Glutamatergic neuron (in vitro differentiated cells): Measurements from ENCODE around the gene ADGRD1. TPM values are rescaled to one million over a fixed set of nuclear protein-coding genes. Genes with fewer than 3 reads are reported as not detected.

ENCODE experiments used
- DNase-seq: peaks from one replicate; pipeline ENCODE4 v3.0.0; 2022
- H3K27ac Mint-ChIP-seq: one replicate; pipeline ENCODE4 v1.8.0; 2020; ENCODE audit warnings: mild to moderate bottlenecking, mixed read lengths, inconsistent platforms; ENCODE audit not compliant: unreplicated experiment
- H3K27me3 Mint-ChIP-seq: one replicate; pipeline ENCODE4 v1.8.0; 2020; ENCODE audit warnings: mild to moderate bottlenecking, moderate library complexity, mixed read lengths, inconsistent platforms; ENCODE audit not compliant: unreplicated experiment
- H3K36me3 Mint-ChIP-seq: one replicate; pipeline ENCODE4 v1.8.0; 2020; ENCODE audit warnings: mild to moderate bottlenecking, mixed read lengths, inconsistent platforms; ENCODE audit not compliant: unreplicated experiment
- H3K4me1 Mint-ChIP-seq: one replicate; pipeline ENCODE4 v1.8.0; 2020; ENCODE audit warnings: mild to moderate bottlenecking, low read depth, mixed read lengths, inconsistent platforms; ENCODE audit not compliant: unreplicated experiment
- H3K4me3 Mint-ChIP-seq: one replicate; pipeline ENCODE4 v1.8.0; 2020; ENCODE audit warnings: mild to moderate bottlenecking, mixed read lengths, inconsistent platforms; ENCODE audit not compliant: unreplicated experiment
- H3K9me3 Mint-ChIP-seq: one replicate; pipeline ENCODE4 v1.8.0; 2020; ENCODE audit warnings: mild to moderate bottlenecking, moderate library complexity, mixed read lengths, inconsistent platforms; ENCODE audit not compliant: unreplicated experiment
- total RNA-seq: library from RNA; stranded (reverse); fragmentation: NEBNext Ultra II Directional; extraction: Animal tissue kit (Norgen Biotek cat#: 25700); gene quantifications from one replicate; pipeline ENCODE4 v1.2.1, GENCODE V29; 2021; ENCODE audit not compliant: unreplicated experiment
- TF ChIP-seq, protein P1 (sequence below): fragments of 200-600 bp; sonication (generic); IDR thresholded peaks from one replicate; pipeline ENCODE4 v1.5.0; 2021; ENCODE audit not compliant: partially characterized antibody, unreplicated experiment

ADGRD1 gene
- total RNA-seq, 1 donor from 2014 or later, result 0.96 TPM

DNA sequence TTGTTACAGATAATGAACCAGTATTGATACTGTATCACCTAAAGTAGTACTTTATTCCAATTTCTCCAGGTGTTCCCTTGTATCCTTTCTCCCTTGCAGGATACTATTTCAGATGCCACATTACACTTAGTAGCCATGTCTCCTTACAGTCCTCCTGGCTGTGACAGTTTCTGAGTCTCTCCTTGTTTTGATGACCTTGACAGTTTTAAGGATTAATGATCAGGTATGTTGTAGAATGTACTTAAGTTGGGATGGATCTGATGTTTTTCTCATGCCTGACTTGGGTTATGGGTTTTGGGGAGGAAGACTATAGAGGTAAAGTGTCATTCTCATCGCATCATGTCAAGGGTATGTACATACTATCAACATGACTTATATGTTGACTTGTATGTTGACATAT lies 193.6 kb downstream of the ADGRD1 start:
- H3K27ac Mint-ChIP-seq, result no peak overlapping the region
- no peak overlapping the region for H3K4me3 Mint-ChIP-seq
- peaks cover 3% of the 10 kb centered on the region for H3K9me3 Mint-ChIP-seq
- peaks cover 5% of the 10 kb centered on the region for H3K36me3 Mint-ChIP-seq
- no peak for DNase-seq
- peaks cover 3% of the 10 kb centered on the region for H3K27me3 Mint-ChIP-seq
- peaks cover 14% of the 10 kb centered on the region for H3K4me1 Mint-ChIP-seq
- TF ChIP-seq, protein P1, sequence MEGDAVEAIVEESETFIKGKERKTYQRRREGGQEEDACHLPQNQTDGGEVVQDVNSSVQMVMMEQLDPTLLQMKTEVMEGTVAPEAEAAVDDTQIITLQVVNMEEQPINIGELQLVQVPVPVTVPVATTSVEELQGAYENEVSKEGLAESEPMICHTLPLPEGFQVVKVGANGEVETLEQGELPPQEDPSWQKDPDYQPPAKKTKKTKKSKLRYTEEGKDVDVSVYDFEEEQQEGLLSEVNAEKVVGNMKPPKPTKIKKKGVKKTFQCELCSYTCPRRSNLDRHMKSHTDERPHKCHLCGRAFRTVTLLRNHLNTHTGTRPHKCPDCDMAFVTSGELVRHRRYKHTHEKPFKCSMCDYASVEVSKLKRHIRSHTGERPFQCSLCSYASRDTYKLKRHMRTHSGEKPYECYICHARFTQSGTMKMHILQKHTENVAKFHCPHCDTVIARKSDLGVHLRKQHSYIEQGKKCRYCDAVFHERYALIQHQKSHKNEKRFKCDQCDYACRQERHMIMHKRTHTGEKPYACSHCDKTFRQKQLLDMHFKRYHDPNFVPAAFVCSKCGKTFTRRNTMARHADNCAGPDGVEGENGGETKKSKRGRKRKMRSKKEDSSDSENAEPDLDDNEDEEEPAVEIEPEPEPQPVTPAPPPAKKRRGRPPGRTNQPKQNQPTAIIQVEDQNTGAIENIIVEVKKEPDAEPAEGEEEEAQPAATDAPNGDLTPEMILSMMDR, result no peak

DNA sequence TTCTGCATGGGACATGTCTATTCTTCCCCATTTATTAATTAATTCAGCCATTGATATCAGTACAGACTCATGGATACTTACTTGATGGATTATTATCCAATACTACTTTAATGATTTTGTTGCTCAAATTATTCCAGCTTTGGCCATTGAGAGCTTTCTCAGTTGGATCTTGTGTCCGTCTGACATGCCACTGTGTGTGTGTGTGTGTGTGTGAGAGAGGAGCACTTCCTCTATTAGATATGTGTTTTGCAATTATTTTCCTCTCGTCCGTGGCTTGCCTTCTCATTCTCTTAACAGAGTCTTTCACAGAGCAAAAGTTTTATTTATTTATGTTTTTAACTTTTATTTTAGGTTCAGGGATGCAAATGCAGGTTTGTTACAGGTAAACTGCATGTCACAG lies 194.2 kb downstream of the ADGRD1 start:
- Mint-ChIP-seq H3K36me3 (peaks cover 5% of the 10 kb centered on the region), H3K27me3 (peaks cover 3% of the 10 kb centered on the region), H3K9me3 (peaks cover 3% of the 10 kb centered on the region), H3K27ac (no peak overlapping the region), H3K4me3 (no peak overlapping the region), H3K4me1 (peaks cover 11% of the 10 kb centered on the region)
- no peak for DNase-seq
- TF ChIP-seq, protein P1, result no peak

DNA sequence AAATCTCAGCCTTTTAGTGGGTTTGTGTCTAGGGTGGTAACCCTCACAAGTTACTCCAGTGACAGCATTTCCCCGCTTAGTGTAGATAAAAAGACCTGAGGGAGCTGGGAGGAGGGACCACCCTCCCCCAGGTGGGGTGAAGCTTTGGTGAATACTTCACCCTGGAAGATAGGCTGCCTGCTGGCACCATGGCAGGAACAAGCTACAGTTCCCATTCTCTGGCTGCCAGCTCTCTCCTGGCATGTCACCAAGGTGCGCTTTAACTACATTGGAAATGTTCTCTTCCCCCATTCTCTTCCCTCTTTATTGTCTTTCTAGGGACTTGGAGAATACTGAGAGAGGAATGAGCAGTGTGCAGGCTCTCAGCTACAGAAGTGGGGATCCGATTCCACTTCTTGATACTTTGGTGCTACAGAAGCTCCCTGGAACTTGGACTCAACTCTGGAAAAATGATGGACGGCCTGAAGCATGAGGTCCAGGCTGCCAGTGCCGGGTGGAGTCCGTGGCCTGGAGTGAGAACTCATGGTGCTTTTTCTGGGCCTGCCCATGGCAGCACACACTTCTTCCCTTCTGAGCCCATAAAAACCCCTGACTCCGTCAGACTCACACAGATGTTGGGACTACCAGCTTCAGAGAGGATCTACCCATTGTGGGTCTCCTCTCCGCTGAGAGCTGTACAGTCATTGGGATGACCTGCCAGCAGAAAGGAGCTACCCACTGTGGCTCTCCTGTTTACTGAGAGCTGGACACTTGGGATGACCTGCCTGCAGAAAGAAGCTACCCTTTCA lies 198.0 kb downstream of the ADGRD1 start:
- Mint-ChIP-seq H3K27ac (no peak overlapping the region), H3K36me3 (peaks cover 5% of the 10 kb centered on the region), H3K4me1 (no peaks in the 10 kb centered on the region), H3K9me3 (peaks cover 8% of the 10 kb centered on the region), H3K27me3 (no peaks in the 10 kb centered on the region), H3K4me3 (no peak overlapping the region)
- no peak for DNase-seq
- TF ChIP-seq, protein P1, result no peak

DNA sequence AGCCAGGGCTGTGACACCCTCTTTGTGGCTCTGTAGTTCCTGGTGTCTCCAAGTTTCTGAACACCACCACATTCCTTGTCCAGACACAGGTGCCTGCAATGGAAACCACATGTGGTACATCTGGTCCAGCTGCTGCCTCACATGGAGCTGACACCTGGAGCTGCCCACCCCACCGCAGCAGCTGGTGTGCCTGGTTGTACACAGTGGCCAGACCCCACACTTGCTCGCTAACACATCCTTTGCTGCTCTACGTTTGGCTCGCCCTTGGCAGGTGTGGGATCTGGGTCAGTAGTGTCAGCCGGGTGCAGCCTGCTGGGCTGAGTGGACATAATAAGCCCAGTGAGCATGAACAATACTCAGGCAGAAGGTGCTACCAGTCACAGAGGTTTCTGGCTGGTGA lies 198.9 kb downstream of the ADGRD1 start:
- H3K36me3 Mint-ChIP-seq, result peaks cover 5% of the 10 kb centered on the region
- no peaks in the 10 kb centered on the region for H3K27me3 Mint-ChIP-seq
- no peak overlapping the region for H3K27ac Mint-ChIP-seq
- DNase-seq, result no peak
- H3K4me3 Mint-ChIP-seq, result no peak overlapping the region
- TF ChIP-seq, protein P1, result no peak
- no peaks in the 10 kb centered on the region for H3K4me1 Mint-ChIP-seq
- H3K9me3 Mint-ChIP-seq, result peaks cover 8% of the 10 kb centered on the region

DNA sequence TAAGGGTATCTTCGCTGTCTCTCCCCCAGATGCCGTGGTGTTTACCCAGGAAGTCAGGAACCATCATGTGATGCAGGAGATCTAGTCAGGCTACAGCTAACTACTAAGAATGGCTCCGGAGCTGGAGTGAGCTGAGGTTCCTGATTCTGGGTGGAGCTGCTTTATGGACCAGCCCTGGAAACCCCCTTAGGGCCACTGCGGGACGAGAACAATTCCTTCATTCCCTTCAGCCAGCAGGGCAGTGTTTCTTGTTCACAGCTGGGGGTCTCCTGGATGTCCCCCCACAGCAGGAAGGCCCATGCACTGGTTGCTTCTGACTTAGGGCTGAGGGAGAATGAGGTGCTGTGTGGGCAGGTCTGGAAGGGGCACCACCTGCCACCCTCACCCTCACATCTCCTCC lies 199.3 kb downstream of the ADGRD1 start:
- Mint-ChIP-seq H3K27me3 (no peaks in the 10 kb centered on the region), H3K36me3 (peaks cover 5% of the 10 kb centered on the region)

More for the DNA sequence above, 199.3 kb downstream of the ADGRD1 start:
- Mint-ChIP-seq H3K9me3 (peaks cover 8% of the 10 kb centered on the region), H3K27ac (no peak overlapping the region), H3K4me3 (no peak overlapping the region), H3K4me1 (no peaks in the 10 kb centered on the region)
- no peak for DNase-seq
- TF ChIP-seq, protein P1, result no peak
